HG03354 (cell line): ENCODE measurements around the gene ENTREP3.
A peak's percentile ranks its signal among the peaks of the same experiment; 100 is the strongest.
"Not testable (repeated sequence)": the region's sequence is repeated elsewhere in the genome, so short reads cannot be mapped to it uniquely, and the experiment has no call there.

Source experiments
- ATAC-seq: cut with Tn5 transposase; IDR thresholded peaks from one replicate; pipeline ENCODE4 v1.9.1; 2021; ENCODE audit warnings: mild to moderate bottlenecking; ENCODE audit not compliant: unreplicated experiment, poor library complexity, severe bottlenecking

The ENTREP3 gene

GRCh38 chr1:155231302-155231701 lies 24.0 kb downstream of the ENTREP3 start:
- ATAC-seq = not testable (repeated sequence)

- ATAC-seq = no peak
Measured at GRCh38 chr1:155228096-155228427, 27.2 kb downstream of the ENTREP3 start.

DNA sequence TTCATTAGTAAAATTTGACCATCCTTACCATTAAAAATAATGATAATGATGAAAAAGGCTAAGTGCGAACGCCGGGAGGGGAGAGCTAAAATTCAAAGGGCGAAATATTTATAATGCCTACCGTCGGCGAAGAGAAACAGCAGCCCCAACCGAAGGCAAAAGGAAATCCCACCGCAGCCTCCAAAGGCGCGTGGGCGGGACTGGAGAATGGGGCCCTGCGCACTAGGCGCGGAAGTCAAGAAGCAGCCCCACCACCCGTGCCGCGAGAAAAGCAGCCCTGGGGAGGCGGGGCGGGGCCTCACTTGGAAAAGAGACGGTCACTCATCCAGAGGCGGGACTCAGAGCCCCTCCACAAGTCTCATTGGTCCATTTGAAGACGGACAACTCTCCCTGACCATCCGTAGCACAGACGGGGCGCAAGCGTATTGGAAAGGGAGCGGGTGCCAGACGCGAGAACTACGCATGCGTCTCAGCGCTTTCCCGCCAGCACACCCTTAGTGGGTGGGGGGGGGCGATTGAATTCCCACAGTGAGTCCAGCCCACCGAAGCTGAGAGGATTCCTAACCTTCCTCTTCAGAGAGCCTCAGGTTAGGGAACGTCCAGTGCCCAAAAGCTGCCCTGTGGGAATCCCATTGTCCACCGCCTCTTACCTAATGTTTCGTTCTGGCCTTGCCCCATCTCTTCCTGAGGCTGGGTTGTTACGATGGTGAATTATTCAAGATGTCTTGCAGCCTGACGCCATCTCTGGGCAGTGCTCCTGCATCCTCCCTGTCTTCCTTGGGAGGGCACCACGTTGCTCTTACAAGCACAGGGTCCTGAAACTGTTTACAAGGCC lies 27.8 kb downstream of the ENTREP3 start:
- ATAC-seq = peak; percentile 92

DNA sequence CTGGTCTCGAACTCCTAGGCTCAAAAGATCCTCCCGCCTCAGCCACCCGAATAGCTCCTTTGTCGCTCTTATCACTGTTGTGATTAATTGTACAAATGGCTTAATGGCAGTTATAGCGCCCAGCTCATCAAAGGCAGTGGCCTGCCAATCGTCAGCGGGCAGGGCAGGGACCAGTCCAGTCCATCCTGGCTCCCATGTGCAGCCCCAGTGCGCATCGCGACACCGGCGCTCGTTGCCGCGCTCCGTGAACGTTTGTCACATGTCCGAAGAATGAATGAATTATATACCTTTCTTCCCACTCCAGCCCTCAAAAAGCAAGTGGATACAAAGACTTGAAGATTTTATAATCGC lies 28.4 kb downstream of the ENTREP3 start:
- peak; percentile 26 for ATAC-seq

- ATAC-seq = peak; percentile 48
Measured at GRCh38 chr1:155226188-155226909, 28.9 kb downstream of the ENTREP3 start.

GRCh38 chr1:155225404-155225759 lies 29.9 kb downstream of the ENTREP3 start:
- ATAC-seq = not testable (repeated sequence)

DNA sequence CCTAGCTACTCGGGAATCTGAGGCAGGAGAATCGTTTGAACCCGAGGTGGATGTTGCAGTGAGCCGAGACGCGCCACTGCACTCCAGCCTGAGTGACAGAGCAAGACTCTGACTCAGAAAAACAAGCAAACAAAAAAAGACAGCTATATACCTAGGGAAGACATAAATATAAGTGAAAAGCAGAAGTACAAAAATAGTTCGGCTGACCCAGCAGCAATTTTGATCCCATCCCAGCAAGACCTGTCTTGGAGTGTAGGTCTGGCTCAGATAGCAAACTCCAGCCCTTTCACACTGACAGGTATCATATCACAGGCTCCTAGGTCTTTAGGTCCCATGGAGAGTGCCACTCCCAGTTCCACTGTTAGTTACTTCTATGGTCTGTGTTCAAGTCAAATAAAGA lies 32.2 kb downstream of the ENTREP3 start:
- ATAC-seq = no peak

DNA sequence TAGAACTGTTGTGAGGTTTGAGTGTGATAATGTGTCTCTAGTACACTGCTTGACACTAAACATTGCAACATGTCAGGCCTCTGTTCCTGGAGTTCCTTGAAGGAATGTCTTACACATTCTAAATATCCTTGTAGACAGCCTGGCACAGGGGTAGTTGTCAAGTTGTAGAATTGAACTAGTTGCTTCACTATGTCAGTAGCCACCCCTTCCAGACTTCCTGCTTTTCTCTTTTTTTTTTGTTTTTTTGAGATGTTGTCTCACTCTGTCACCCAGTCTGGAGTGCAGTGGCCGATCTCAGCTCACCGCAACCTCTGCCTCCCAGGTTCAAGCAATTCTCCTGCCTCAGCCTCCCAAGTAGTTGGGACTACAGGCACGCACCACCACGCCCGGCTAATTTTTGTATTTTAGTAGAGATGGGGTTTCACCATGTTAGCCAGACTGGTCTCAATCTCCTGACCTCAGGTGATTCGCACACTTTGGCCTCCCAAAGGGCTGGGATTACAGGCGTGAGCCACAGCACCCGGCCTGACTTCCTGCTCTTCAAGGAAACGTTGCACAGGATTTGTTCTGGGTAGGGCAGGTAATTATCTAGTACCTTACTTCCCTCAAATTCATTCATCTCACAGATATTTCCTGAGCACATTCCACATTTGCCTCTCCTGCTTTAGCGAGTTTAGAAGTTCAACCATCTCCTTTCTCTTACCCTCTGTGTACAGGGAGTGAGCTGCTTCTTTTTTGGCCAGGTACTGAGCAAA lies 34.9 kb downstream of the ENTREP3 start:
- ATAC-seq = not testable (repeated sequence)

GRCh38 chr1:155219592-155220031 lies 35.7 kb downstream of the ENTREP3 start:
- ATAC-seq = no peak

- no peak for ATAC-seq
Measured at GRCh38 chr1:155218854-155219591, 36.3 kb downstream of the ENTREP3 start.

- ATAC-seq = not testable (repeated sequence)
Measured at GRCh38 chr1:155214702-155215101, 40.6 kb downstream of the ENTREP3 start.

DNA sequence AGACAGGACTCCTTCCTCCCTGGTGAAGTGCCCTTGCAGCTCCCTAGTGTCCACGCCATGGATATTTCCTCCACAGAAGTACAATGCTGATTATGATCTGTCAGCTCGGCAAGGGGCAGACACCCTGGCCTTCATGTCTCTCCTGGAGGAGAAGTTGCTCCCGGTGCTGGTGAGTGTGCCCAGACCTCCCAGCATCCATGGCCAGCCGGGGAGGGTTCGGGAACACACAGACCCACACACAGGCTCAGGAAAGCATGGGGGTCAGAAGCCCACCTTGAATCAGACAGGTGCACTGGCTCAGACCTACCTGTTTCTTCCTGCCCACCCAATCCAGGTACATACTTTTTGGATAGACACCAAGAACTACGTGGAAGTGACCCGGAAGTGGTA lies 43.2 kb downstream of the ENTREP3 start:
- ATAC-seq = not testable (repeated sequence)

DNA sequence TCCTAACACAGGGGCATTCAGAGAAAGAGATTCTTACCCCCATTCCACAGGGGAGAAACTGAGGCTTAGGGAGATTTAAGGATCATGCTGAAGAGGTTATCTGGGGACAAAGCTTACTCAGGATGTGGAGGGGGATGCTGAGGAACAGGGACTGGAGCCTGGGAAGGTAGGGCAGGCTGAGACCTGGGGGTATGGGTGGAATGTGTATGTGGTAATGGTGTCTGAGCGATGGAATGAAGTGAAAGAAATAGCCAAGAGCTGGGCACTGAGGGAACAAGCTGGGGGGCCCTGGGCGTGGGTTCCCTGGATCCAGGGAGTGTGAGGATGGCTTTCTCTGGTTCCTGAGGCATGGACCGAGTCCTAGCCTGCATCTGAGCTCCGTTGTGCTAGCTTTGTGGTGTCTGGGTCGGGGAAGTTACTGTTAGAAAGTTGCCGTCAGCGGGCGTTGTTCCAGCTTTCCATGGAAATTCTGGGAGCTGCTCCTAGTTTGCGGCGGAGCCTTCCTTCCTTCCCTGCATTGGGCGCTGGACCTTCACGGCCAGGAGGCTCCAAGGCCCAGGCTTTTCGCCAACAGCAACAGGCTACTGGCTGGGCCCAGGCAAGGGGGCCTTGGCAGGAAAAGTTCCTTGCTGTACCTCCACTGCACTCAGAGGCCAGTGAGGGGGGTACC lies 43.8 kb downstream of the ENTREP3 start:
- ATAC-seq = not testable (repeated sequence)

- ATAC-seq = no peak
Measured at GRCh38 chr1:155210314-155211104, 44.8 kb downstream of the ENTREP3 start.

DNA sequence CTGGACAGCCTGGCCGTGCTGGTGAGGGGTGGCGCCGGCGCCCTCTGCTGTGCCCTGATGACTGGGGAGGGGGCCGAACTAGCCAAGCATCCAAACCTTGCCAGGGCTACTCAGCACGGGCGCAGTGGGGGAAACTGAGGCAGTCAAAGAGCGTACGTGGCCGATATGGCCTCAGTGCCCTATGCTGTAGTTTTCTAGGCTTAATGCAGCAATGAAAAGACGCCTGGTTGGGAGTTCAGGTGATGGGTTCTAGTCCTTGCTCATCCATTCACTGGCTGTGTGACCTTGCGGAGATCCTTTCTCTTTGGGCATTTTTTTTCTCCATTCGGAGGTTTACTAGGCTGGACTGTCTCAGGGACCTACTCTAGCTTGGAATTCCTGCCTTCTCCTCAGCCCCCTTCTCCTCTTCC lies 46.0 kb downstream of the ENTREP3 start:
- ATAC-seq = no peak

- peak; percentile 77 for ATAC-seq
Measured at GRCh38 chr1:155208541-155209311, 46.6 kb downstream of the ENTREP3 start, which contains the start of gene MTX1. Gene MTX1, plus strand, starts transcription at chr1:155208695. Its CDS starts 110 bp downstream, at chr1:155208805.

GRCh38 chr1:155207806-155208540 lies 47.3 kb downstream of the ENTREP3 start, which contains the start of gene THBS3:
Gene THBS3, minus strand, starts transcription at chr1:155207897. Its CDS starts 21 bp downstream, at chr1:155207876.
- no peak for ATAC-seq
